Measurements from ENCODE around the gene ALS2.
"Not testable (repeated sequence)": the region's sequence is repeated elsewhere in the genome, so short reads cannot be mapped to it uniquely, and the experiment has no call there.

ALS2 gene

GRCh38 chr2:201793631-201794030, 12.9 kb upstream of the ALS2 start:
- no peak for DNase-seq (ENCODE audit: low read depth)

- DNase-seq (ENCODE audit: low read depth) = no peak
Observed at GRCh38 chr2:201790989-201791388, 10.3 kb upstream of the ALS2 start.

GRCh38 chr2:201790291-201790690, 9.6 kb upstream of the ALS2 start:
- DNase-seq (ENCODE audit: low read depth) = no peak

- no peak for DNase-seq (ENCODE audit: low read depth)
Observed at GRCh38 chr2:201789395-201789794, 8.7 kb upstream of the ALS2 start.

GRCh38 chr2:201788371-201788770, 7.6 kb upstream of the ALS2 start:
- DNase-seq (ENCODE audit: low read depth) = no peak

- DNase-seq (ENCODE audit: low read depth) = no peak
Observed at GRCh38 chr2:201786471-201786870, 5.7 kb upstream of the ALS2 start.

- no peak for DNase-seq (ENCODE audit: low read depth)
Observed at GRCh38 chr2:201785135-201785534, 4.4 kb upstream of the ALS2 start.

GRCh38 chr2:201784563-201784962, 3.8 kb upstream of the ALS2 start:
- no peak for DNase-seq (ENCODE audit: low read depth)

GRCh38 chr2:201781557-201782051, 871 bp upstream of the ALS2 start:
- no peak for DNase-seq (ENCODE audit: low read depth)

- DNase-seq (ENCODE audit: low read depth) = no peak
Observed at GRCh38 chr2:201779901-201780673, 646 bp downstream of the ALS2 start.

- DNase-seq (ENCODE audit: low read depth) = no peak
Observed at GRCh38 chr2:201777869-201778268, 2.9 kb downstream of the ALS2 start.

GRCh38 chr2:201777043-201777442, 3.7 kb downstream of the ALS2 start:
- no peak for DNase-seq (ENCODE audit: low read depth)

- DNase-seq (ENCODE audit: low read depth) = no peak
Observed at GRCh38 chr2:201775326-201775725, 5.4 kb downstream of the ALS2 start.

- DNase-seq (ENCODE audit: low read depth) = no peak
Observed at GRCh38 chr2:201774546-201774945, 6.2 kb downstream of the ALS2 start.

- DNase-seq (ENCODE audit: low read depth) = no peak
Observed at GRCh38 chr2:201773990-201774389, 6.7 kb downstream of the ALS2 start.

- DNase-seq (ENCODE audit: low read depth) = no peak
Observed at GRCh38 chr2:201769666-201770373, 10.9 kb downstream of the ALS2 start.

- peak; percentile 23 for DNase-seq (ENCODE audit: low read depth)
Observed at GRCh38 chr2:201768918-201769317, 11.8 kb downstream of the ALS2 start.

- no peak for DNase-seq (ENCODE audit: low read depth)
Observed at GRCh38 chr2:201765799-201766198, 14.9 kb downstream of the ALS2 start.

GRCh38 chr2:201764469-201764868, 16.3 kb downstream of the ALS2 start:
- not testable (repeated sequence) for DNase-seq (ENCODE audit: low read depth)

- no peak for DNase-seq (ENCODE audit: low read depth)
Observed at GRCh38 chr2:201761101-201761500, 19.6 kb downstream of the ALS2 start.

GRCh38 chr2:201759567-201759966, 21.2 kb downstream of the ALS2 start:
- no peak for DNase-seq (ENCODE audit: low read depth)

- no peak for DNase-seq (ENCODE audit: low read depth)
Observed at GRCh38 chr2:201758873-201759272, 21.9 kb downstream of the ALS2 start.

- DNase-seq (ENCODE audit: low read depth) = no peak
Observed at GRCh38 chr2:201758234-201758633, 22.5 kb downstream of the ALS2 start.

Measured in fibroblast of gingiva (primary cell).